Sigmoid colon (tissue), 7 donors: Measurements from ENCODE around the gene COG7. TPM values are rescaled to one million over a fixed set of nuclear protein-coding genes. Genes with fewer than 3 reads are reported as not detected.

Experiments
- DNase-seq: peaks from one replicate; pipeline ENCODE4 v3.0.0-alpha.2; 2019
- H3K27ac ChIP-seq, 4 donors: fragments of 200-600 bp; sonication (generic); one replicate each; pipeline ENCODE4 v1.5.1; 2016 to 2019; ENCODE audit warnings: mild to moderate bottlenecking in 1 of 4
- H3K27me3 ChIP-seq, 3 donors: fragments of 200-600 bp; sonication (generic); one replicate each; pipeline ENCODE4 v1.5.1; 2019; ENCODE audit warnings: mild to moderate bottlenecking in 1 of 3
- H3K36me3 ChIP-seq, 4 donors: fragments of 200-600 bp; sonication (generic); one replicate each; pipeline ENCODE4 v1.5.1; 2016 to 2019
- H3K4me1 ChIP-seq, 4 donors: fragments of 200-600 bp; sonication (generic); one replicate each; pipeline ENCODE4 v1.5.1; 2017 to 2019
- H3K4me3 ChIP-seq, 4 donors: fragments of 200-600 bp; sonication (generic); one replicate each; pipeline ENCODE4 v1.5.1; 2017 to 2019; ENCODE audit warnings: mild to moderate bottlenecking in 2 of 4, moderate library complexity in 1 of 4
- H3K9me3 ChIP-seq, 4 donors: fragments of 200-600 bp in 3 of 4; sonication (generic) in 3 of 4; one replicate each; pipeline versions ENCODE4 v1.5.1 to v1.6.1; 2013 to 2019
- EP300 ChIP-seq, 4 donors: sonication (generic); formaldehyde crosslinking; IDR thresholded peaks; one replicate each; pipeline ENCODE4 v1.6.1; 2017; ENCODE audit warnings: antibody characterized with exemption in 4 of 4
- POLR2A ChIP-seq, 2 donors: fragments of 450-650 bp; IDR thresholded peaks; one replicate each; pipeline ENCODE4 v1.6.1; 2016; ENCODE audit warnings: antibody characterized with exemption in 2 of 2, mild to moderate bottlenecking in 2 of 2, moderate library complexity in 2 of 2
- POLR2AphosphoS5 ChIP-seq, 4 donors: sonication (generic); formaldehyde crosslinking; IDR thresholded peaks; one replicate each; pipeline ENCODE4 v1.6.1; 2017; ENCODE audit warnings: antibody characterized with exemption in 4 of 4
- WGBS, 2 donors: extraction: QIAGEN DNeasy Blood & Tissue Kit; methylation state at CpG; one replicate each; pipeline ENCODE4 v1.1.7; 2013; 5-methylcytosine and 5-hydroxymethylcytosine counted together
- intact Hi-C: fragments of 100-400 bp; cut with DNase I; formaldehyde crosslinking; loops from one replicate; pipeline ENCODE4 v1.15.1; 2023
- polyA plus RNA-seq, 3 donors: library from polyadenylated mRNA; stranded (reverse); fragments of 200-250 nt; gene quantifications; one replicate each; pipeline ENCODE4 v1.2.3, GENCODE V29; 2013
- total RNA-seq, 4 donors: library from RNA; depleted of rRNA; stranded (reverse); fragments of >200 nt; gene quantifications; one replicate each; pipeline ENCODE4 v1.1.0, GENCODE V29; 2016
- TF ChIP-seq, protein P1 (sequence below), 4 experiments: fragments of 450-650 bp in 3 of 4; fragments of 200-600 bp in 1 of 4; IDR thresholded peaks; one replicate each; pipeline ENCODE4 v1.5.1; 2016 to 2019; ENCODE audit warnings: antibody characterized with exemption in 4 of 4, mild to moderate bottlenecking in 3 of 4, moderate library complexity in 2 of 4
- donor health status: healthy with polysubstance abuse.
- donor health status: Bipolar disorder and iron deficiency.
- donor health status: healthy.

Gene COG7
- total and polyA plus RNA-seq, 7 donors, result 12.0 to 26.0 (median 17.4) TPM

GRCh38 chr16:23434380-23434779 is 18.6 kb downstream of the COG7 start:
- Histone ChIP-seq H3K27me3 (no peaks in the 10 kb centered on the region), H3K36me3 (peaks cover 16 to 74% (median 30%) of the 10 kb centered on the region in 4 donors), H3K4me1 (peaks cover 0 to 9% (median 7%) of the 10 kb centered on the region in 4 donors), H3K27ac (peak overlapping the region in 3 of 4 donors; percentile 10 to 34 (median 17)), H3K9me3 (no peaks in the 10 kb centered on the region), H3K4me3 (no peak overlapping the region)
- WGBS, 2 donors, result 13 to 40% methylated on average over 6 of the region's 6 CpGs
- no peak for DNase-seq
- intact Hi-C loops, result loop anchor here (1.0 to 10.0 kb wide), 2 partner anchors 252 to 370 kb away; partner anchors contain the start of gene SCNN1G
- TF ChIP-seq EP300 (IDR thresholded peaks at IDR 0.05), result no peak
- TF ChIP-seq, protein P1, sequence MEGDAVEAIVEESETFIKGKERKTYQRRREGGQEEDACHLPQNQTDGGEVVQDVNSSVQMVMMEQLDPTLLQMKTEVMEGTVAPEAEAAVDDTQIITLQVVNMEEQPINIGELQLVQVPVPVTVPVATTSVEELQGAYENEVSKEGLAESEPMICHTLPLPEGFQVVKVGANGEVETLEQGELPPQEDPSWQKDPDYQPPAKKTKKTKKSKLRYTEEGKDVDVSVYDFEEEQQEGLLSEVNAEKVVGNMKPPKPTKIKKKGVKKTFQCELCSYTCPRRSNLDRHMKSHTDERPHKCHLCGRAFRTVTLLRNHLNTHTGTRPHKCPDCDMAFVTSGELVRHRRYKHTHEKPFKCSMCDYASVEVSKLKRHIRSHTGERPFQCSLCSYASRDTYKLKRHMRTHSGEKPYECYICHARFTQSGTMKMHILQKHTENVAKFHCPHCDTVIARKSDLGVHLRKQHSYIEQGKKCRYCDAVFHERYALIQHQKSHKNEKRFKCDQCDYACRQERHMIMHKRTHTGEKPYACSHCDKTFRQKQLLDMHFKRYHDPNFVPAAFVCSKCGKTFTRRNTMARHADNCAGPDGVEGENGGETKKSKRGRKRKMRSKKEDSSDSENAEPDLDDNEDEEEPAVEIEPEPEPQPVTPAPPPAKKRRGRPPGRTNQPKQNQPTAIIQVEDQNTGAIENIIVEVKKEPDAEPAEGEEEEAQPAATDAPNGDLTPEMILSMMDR (IDR thresholded peaks at IDR 0.05), result peak; percentile 71 to 91 (median 86)

GRCh38 chr16:23433261-23433920 is 19.6 kb downstream of the COG7 start:
- no peak for DNase-seq
- Histone ChIP-seq H3K9me3 (no peaks in the 10 kb centered on the region), H3K4me1 (peaks cover 0 to 9% (median 7%) of the 10 kb centered on the region in 4 donors), H3K27ac (peak overlapping the region in 2 of 4 donors; percentile 17 to 34), H3K36me3 (peaks cover 16 to 76% (median 27%) of the 10 kb centered on the region in 4 donors), H3K27me3 (no peaks in the 10 kb centered on the region), H3K4me3 (no peak overlapping the region)
- intact Hi-C loops, result loop anchor here (10.0 kb wide), 1 partner anchor 369 kb away; no protein-coding TSS in a partner anchor
- 22 to 74% methylated on average over 16 of the region's 16 CpGs for WGBS, 2 donors
- TF ChIP-seq POLR2A (IDR thresholded peaks at IDR 0.05) (no peak), POLR2AphosphoS5 (IDR thresholded peaks at IDR 0.05) (no peak), EP300 (IDR thresholded peaks at IDR 0.05) (no peak)
- TF ChIP-seq, protein P1 (IDR thresholded peaks at IDR 0.05), result no peak

GRCh38 chr16:23432176-23433128 is 20.5 kb downstream of the COG7 start:
- Histone ChIP-seq H3K4me3 (no peak overlapping the region), H3K27ac (no peak overlapping the region), H3K27me3 (no peaks in the 10 kb centered on the region), H3K4me1 (peaks cover 0 to 9% (median 7%) of the 10 kb centered on the region in 4 donors), H3K9me3 (no peaks in the 10 kb centered on the region), H3K36me3 (peaks cover 13 to 71% (median 24%) of the 10 kb centered on the region in 4 donors)
- intact Hi-C loops, result loop anchor here (10.0 kb wide), 1 partner anchor 368 kb away; no protein-coding TSS in a partner anchor
- DNase-seq, result no peak
- 75 to 92% methylated on average over 10 of the region's 10 CpGs for WGBS, 2 donors
- no peak for TF ChIP-seq POLR2AphosphoS5 (IDR thresholded peaks at IDR 0.05)
- TF ChIP-seq, protein P1 (IDR thresholded peaks at IDR 0.05), result peak in 2 of 4 experiments; percentile 6 to 28
- TF ChIP-seq POLR2A (IDR thresholded peaks at IDR 0.05), result no peak
- no peak for TF ChIP-seq EP300 (IDR thresholded peaks at IDR 0.05)

DNA sequence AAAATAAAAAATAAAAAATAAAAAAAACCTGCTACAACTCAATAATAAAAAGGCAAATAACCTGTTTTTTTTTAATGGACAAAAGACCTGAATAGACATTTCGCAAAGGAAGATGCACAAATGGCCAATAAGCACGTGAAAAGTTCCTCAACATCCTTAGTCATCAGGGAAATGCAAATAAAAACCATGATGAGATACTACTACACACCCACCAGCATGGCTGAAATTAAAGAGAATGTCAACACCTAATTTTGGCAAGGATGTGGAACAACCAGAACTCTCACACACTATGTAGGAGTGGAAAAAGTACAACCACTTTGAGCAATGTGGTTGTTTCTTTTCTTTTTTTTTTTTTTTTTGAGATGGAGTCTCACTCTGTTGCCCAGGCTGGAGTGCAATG is 24.6 kb downstream of the COG7 start:
- TF ChIP-seq POLR2A (IDR thresholded peaks at IDR 0.05) (no peak), POLR2AphosphoS5 (IDR thresholded peaks at IDR 0.05) (no peak), EP300 (IDR thresholded peaks at IDR 0.05) (no peak)
- TF ChIP-seq, protein P1 (IDR thresholded peaks at IDR 0.05), result no peak
- H3K4me1 ChIP-seq, result peaks cover 0 to 21% (median 17%) of the 10 kb centered on the region in 4 donors

More for the DNA sequence above, 24.6 kb downstream of the COG7 start:
- no peak for DNase-seq
- Histone ChIP-seq H3K27me3 (no peaks in the 10 kb centered on the region), H3K9me3 (no peaks in the 10 kb centered on the region), H3K4me3 (no peak overlapping the region), H3K36me3 (peaks cover 8 to 49% (median 16%) of the 10 kb centered on the region in 4 donors), H3K27ac (no peak overlapping the region)
- WGBS, 2 donors, result 63 to 73% methylated on average over 2 of the region's 2 CpGs
- intact Hi-C loops, result loop anchor here (10.0 kb wide), 1 partner anchor 1074 kb away; no protein-coding TSS in a partner anchor
